Adrenal gland (tissue), 12 donors: ENCODE results near the gene PDE10A. TPM values are rescaled to one million over a fixed set of nuclear protein-coding genes. Genes with fewer than 3 reads are reported as not detected.

Source experiments
- DNase-seq, 7 donors: peaks; one replicate each; pipeline ENCODE4 v3.0.0-alpha.2; 2019 to 2020
- H3K27ac ChIP-seq, 5 donors: fragments of 200-600 bp; sonication (generic) in 4 of 5; 1 replicate in 3 of 5; 2 replicates in 2 of 5; pipeline versions ENCODE4 v1.5.1 to v1.8.0; 2016 to 2020; ENCODE audit warnings: mild to moderate bottlenecking in 1 of 5
- H3K27me3 ChIP-seq: fragments of 200-600 bp; 2 replicates; pipeline ENCODE4 v1.8.0; 2021
- H3K36me3 ChIP-seq, 2 donors: fragments of 200-600 bp; replicated peaks in 1 of 2; 1 replicate in 1 of 2; 2 replicates in 1 of 2; pipeline versions ENCODE4 v1.5.1 to v1.8.0; 2018 to 2022
- H3K4me1 ChIP-seq, 2 donors: fragments of 200-600 bp; replicated peaks in 1 of 2; 1 replicate in 1 of 2; 2 replicates in 1 of 2; pipeline versions ENCODE4 v1.5.1 to v1.8.0; 2018 to 2021
- H3K4me3 ChIP-seq, 4 donors: fragments of 200-600 bp; sonication (generic) in 3 of 4; one replicate each; pipeline ENCODE4 v1.5.1; 2016 to 2018
- H3K9me3 ChIP-seq, 3 donors: fragments of 200-600 bp; sonication (generic) in 1 of 3; replicated peaks in 1 of 3; 1 replicate in 2 of 3; 2 replicates in 1 of 3; pipeline versions ENCODE4 v1.5.1 to v1.8.0; 2016 to 2021
- CTCF ChIP-seq, 6 experiments: fragments of 450-650 bp in 4 of 6; fragments of 200-600 bp in 2 of 6; sonication (generic) in 1 of 6; IDR thresholded peaks; 1 replicate in 5 of 6; 2 replicates in 1 of 6; pipeline versions ENCODE4 v1.5.1 to v1.8.0; 2016 to 2021; ENCODE audit warnings: antibody characterized with exemption in 6 of 6, mild to moderate bottlenecking in 2 of 6, moderate library complexity in 1 of 6
- POLR2A ChIP-seq, 2 donors: fragments of 450-650 bp; IDR thresholded peaks; one replicate each; pipeline ENCODE4 v1.6.1; 2017; ENCODE audit warnings: antibody characterized with exemption in 2 of 2, mild to moderate bottlenecking in 2 of 2, moderate library complexity in 1 of 2
- WGBS, 4 donors: extraction: QIAGEN DNeasy Blood & Tissue Kit in 2 of 4; methylation state at CpG; one replicate each; pipeline versions ENCODE4 v1.1.5 to v1.1.7; 2013 to 2017; 5-methylcytosine and 5-hydroxymethylcytosine counted together
- intact Hi-C, 2 donors: fragments of 100-400 bp; cut with DNase I; formaldehyde crosslinking; loops; one replicate each; pipeline versions ENCODE4 v1.14.1 to v1.15.0; 2022 to 2023
- polyA plus RNA-seq, 3 donors: library from polyadenylated mRNA; stranded (reverse); fragments of 200-250 nt in 2 of 3; fragments of 350-450 nt in 1 of 3; fragmentation: Illumina TruSeq in 1 of 3; extraction: RNeasy Lipid Tissue Mini Kit (QIAGEN cat#74804) in 1 of 3; gene quantifications; one replicate each; pipeline ENCODE4 v1.2.3, GENCODE V29; 2013 to 2014
- total RNA-seq, 9 donors: library from RNA; depleted of rRNA in 4 of 9; stranded (reverse); fragments of >200 nt in 4 of 9; fragments of 120-200 nt in 1 of 9; fragmentation: NEBNext Ultra II Directional in 1 of 9; extraction: Animal tissue kit (Norgen Biotek cat#: 25700) in 1 of 9; gene quantifications; one replicate each; pipeline versions ENCODE4 v1.1.0 to v1.2.4, GENCODE V29; 2013 to 2023
- donor health status: healthy with polysubstance abuse.
- donor health status: Bipolar disorder and iron deficiency.
- donor health status: DM: yes; HTN: yes; CAD: no.
- donor health status: DM: no; HTN: no; CAD: no.
- donor health status: DM: no; HTN: no; CAD: no.
- donor health status: DM: yes; HTN: yes; CAD: no.

The PDE10A gene
- total and polyA plus RNA-seq, 12 donors: 4.0 to 199 (median 27.8) TPM

GRCh38 chr6:165634101-165634880 is 28.8 kb downstream of the PDE10A start:
- H3K4me1 ChIP-seq: no peaks in the 10 kb centered on the region
- no peaks in the 10 kb centered on the region for H3K9me3 ChIP-seq
- intact Hi-C loops: no loop called here
- no peak overlapping the region for H3K27ac ChIP-seq
- H3K4me3 ChIP-seq: no peak overlapping the region
- TF ChIP-seq CTCF (IDR thresholded peaks at IDR 0.05): no peak
- TF ChIP-seq POLR2A (IDR thresholded peaks at IDR 0.05): no peak
- 74 to 77% (median 76%) methylated on average over 16 of the region's 16 CpGs for WGBS, 4 donors
- no peaks in the 10 kb centered on the region for H3K27me3 ChIP-seq
- no peak for DNase-seq
- no peaks in the 10 kb centered on the region for H3K36me3 ChIP-seq

- no peaks in the 10 kb centered on the region for H3K27me3 ChIP-seq
- intact Hi-C loops: no loop called here
- H3K36me3 ChIP-seq: no peaks in the 10 kb centered on the region
- 58 to 77% (median 64%) methylated on average over 2 of the region's 2 CpGs for WGBS, 4 donors
- H3K9me3 ChIP-seq: no peaks in the 10 kb centered on the region
- no peak for DNase-seq
- TF ChIP-seq POLR2A (IDR thresholded peaks at IDR 0.05): no peak
- no peak for TF ChIP-seq CTCF (IDR thresholded peaks at IDR 0.05)
- no peak overlapping the region for H3K27ac ChIP-seq
- H3K4me3 ChIP-seq: no peak overlapping the region
- H3K4me1 ChIP-seq: no peaks in the 10 kb centered on the region
Measured at GRCh38 chr6:165632194-165632593, 30.8 kb downstream of the PDE10A start.

GRCh38 chr6:165630544-165630953 is 32.5 kb downstream of the PDE10A start:
- no peaks in the 10 kb centered on the region for H3K9me3 ChIP-seq
- intact Hi-C loops: no loop called here
- no peaks in the 10 kb centered on the region for H3K36me3 ChIP-seq
- no peak for DNase-seq
- no peaks in the 10 kb centered on the region for H3K4me1 ChIP-seq
- WGBS, 4 donors: 75 to 89% (median 81%) methylated on average over 6 of the region's 6 CpGs
- no peak overlapping the region for H3K4me3 ChIP-seq
- no peak overlapping the region for H3K27ac ChIP-seq
- TF ChIP-seq CTCF (IDR thresholded peaks at IDR 0.05) (no peak), POLR2A (IDR thresholded peaks at IDR 0.05) (no peak)
- no peaks in the 10 kb centered on the region for H3K27me3 ChIP-seq

GRCh38 chr6:165628955-165629354 is 34.1 kb downstream of the PDE10A start:
- H3K36me3 ChIP-seq: no peaks in the 10 kb centered on the region
- no peaks in the 10 kb centered on the region for H3K27me3 ChIP-seq
- H3K9me3 ChIP-seq: no peaks in the 10 kb centered on the region
- H3K4me1 ChIP-seq: no peaks in the 10 kb centered on the region
- 93 to 96% (median 94%) methylated on average over 4 of the region's 4 CpGs for WGBS, 4 donors
- H3K4me3 ChIP-seq: no peak overlapping the region
- TF ChIP-seq CTCF (IDR thresholded peaks at IDR 0.05) (no peak), POLR2A (IDR thresholded peaks at IDR 0.05) (no peak)
- no peak overlapping the region for H3K27ac ChIP-seq
- no peak for DNase-seq
- intact Hi-C loops: no loop called here
